CD4-positive, alpha-beta T cell treated with Interleukin-15 for 1 hour (primary cell): ENCODE data around the gene PIK3R3.

Experiments
- DNase-seq: peaks from one replicate; pipeline ENCODE4 v3.0.0-alpha.2; 2020

Gene PIK3R3

DNA sequence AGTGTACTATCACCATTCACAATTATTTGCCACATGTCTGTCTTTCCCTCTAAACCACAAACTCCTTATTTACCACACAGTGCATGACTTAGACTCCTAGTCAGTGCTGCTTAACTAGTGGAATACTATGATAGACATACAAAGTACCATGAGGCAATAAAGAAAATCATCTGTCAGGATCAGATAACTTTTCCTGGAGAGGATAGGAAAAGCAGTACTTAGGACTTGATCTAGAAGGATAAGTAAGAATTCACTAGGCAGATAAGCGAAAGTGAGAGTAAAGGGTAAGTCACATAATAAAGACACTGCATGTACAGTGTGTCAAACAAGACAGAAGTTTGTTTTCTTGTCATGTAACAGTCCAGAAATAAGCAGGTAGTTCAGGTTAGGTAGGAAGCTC lies 21.3 kb upstream of the PIK3R3 start:
- no peak for DNase-seq

GRCh38 chr1:46153228-46153627 lies 20.8 kb upstream of the PIK3R3 start:
- no peak for DNase-seq

DNA sequence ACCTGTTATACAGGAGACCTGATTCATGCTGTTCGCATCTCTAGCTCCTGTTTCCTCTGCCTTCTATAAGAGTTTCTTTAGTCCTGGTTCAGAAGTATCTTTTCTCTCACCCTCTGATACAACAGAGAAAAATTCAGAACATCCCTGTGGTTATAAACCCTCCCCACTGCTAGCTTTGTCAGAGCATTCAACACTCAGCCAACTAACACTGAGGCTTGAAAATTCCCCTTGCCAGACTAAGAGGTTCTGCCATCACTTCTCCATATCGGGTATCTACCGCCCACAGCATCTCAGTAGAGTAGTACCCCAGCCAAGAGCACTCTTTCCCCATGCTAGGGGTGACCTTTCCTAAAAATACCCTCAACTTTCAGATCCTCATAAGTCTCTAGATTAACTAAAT lies 19.6 kb upstream of the PIK3R3 start:
- no peak for DNase-seq

DNA sequence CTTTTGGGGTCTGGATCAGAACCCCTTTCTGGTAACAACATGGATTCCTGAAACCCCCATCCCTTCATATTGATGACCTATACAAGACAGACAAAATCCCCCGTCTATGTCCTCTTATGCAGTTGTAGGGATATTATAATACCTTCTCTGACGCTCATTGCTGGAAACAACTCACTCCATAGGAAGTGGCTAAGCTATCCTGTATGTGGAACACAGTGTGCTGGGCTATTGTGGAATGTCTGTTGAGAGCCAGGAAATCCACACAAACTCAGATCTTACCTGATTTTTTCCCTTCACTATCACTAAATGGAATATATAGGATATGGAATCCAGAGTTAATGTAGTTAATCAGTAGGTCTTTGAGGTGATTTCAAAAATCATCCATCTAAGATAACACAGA lies 17.7 kb upstream of the PIK3R3 start:
- DNase-seq, result no peak

DNA sequence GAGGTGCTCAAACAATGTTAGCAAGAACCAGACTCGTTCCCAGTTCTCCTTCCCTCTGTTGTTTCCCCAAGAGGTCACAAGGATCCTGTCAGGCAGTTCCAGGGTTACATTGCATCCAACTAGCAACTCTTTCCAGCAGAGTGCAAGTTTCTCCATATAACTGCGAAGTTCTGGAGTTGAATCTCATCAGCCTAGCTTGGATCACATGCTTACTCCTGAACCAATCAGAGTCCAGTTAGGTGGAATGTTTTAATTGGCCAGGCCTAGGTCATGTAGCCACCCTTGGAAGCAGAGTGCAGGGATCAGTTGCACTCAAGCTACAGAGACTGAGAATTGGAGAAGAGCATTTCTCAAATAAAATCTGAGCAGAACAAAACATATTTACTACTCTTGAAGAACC lies 15.9 kb upstream of the PIK3R3 start:
- DNase-seq, result no peak

GRCh38 chr1:46137916-46138315 lies 5.5 kb upstream of the PIK3R3 start:
- no peak for DNase-seq

DNA sequence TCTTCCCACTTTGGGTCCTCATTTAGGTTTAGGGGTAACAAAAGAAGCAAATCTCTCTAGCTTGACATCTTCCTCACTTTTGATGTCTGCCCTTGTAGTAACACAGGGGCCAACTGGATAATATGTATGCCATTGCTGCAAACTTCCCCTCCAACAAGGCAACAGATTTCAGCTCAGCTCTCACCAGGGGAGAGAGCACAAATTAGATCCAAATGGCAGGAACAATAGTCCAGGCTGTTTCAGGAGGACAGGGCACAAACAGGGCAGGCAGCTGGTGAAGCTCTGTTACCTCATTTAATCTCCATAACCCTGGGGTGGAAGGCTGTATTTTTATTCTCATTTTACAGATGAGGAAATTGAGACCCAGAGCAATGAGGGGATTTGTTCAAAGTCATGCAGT lies 4.3 kb upstream of the PIK3R3 start:
- no peak for DNase-seq

- DNase-seq, result no peak
Observed at GRCh38 chr1:46134660-46135331, 2.4 kb upstream of the PIK3R3 start.

GRCh38 chr1:46133781-46134350 lies 1.4 kb upstream of the PIK3R3 start:
- DNase-seq, result no peak

DNA sequence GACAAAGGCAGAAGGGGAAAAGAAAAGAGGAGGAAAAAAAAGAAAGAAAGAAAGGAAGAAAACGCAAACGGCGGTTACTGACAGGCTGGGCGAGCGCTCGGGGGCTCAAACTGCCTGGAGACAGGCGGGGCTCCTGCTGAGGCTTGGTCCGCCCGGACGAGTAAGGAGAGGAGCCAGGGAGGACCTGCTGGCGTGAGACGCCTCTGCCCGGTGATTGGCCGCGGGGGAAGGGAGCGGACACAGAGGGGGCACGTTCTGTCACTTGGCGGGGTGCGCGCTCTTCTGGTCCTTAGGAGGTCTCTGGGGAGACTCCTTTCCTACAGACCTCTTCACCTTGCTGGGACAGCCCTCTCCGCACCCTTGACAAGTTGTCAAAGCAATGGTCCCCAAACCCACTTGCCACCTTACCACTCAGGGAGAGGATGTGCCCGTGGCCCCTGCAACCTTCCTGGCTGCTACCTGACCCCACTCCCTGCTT lies 791 bp upstream of the PIK3R3 start:
- DNase-seq, result no peak

- DNase-seq, result no peak
Observed at GRCh38 chr1:46131712-46132528, 509 bp downstream of the PIK3R3 start.

- no peak for DNase-seq
Observed at GRCh38 chr1:46131093-46131492, 1.3 kb downstream of the PIK3R3 start.

GRCh38 chr1:46130606-46131005 lies 1.8 kb downstream of the PIK3R3 start:
- DNase-seq, result no peak

DNA sequence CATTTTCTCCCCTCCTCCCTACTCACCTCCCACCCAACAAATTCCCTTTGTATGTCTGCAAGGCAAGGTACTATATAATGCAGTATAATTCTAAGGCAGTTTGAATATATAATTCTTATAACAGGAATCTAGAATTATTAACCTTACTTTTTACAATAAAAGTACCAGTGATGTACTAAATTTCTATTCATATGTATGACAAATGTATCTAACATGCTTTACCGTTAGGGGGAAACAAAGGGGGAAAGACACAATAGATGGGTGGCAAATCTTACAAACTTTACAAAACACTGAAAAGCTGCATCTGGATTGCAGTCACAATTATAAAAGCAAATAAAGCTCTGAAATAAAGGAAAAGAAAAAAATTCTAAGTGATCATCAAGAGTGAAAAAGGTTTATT lies 2.3 kb downstream of the PIK3R3 start:
- DNase-seq, result no peak

DNA sequence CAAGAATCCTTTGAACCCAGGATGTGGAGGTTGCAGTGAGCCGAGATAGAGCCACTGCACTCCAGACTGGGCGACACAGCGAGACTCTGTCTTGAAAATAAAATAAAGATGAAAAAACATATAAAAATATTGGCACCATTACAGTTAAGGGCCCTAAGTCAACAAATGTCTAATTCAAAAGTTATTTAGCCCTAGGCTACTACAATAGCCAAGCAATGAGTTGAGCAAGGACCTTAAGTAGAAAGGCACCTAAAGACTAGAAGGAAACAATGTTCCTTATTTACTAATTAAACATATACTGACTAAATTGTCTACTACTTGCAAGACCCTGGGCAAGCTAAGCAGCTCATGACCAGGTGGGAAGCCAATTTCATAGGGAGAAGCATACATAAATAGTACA lies 4.1 kb downstream of the PIK3R3 start:
- DNase-seq, result no peak

GRCh38 chr1:46118856-46119255 lies 13.6 kb downstream of the PIK3R3 start:
- no peak for DNase-seq

- no peak for DNase-seq
Observed at GRCh38 chr1:46117810-46118494, 14.5 kb downstream of the PIK3R3 start.

- no peak for DNase-seq
Observed at GRCh38 chr1:46114925-46115603, 17.4 kb downstream of the PIK3R3 start.

DNA sequence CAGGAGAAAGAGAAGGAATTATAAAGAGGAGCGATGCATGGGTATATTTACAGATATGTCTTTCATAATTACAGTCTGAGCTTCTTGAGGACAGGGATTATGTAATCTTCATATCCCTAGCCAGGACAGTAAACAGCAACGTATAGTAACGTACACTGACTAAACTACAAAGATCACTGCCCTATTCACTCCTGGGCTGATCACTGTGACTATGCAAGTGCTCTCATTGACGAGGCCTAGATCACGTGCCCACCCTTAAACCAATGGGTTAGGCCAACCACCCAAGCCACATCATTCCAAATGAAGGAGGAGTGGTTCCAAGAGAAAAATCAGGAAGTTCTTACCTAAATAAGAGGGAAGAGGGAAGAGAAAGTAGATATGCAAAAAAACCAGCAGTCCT lies 18.5 kb downstream of the PIK3R3 start:
- DNase-seq, result no peak

DNA sequence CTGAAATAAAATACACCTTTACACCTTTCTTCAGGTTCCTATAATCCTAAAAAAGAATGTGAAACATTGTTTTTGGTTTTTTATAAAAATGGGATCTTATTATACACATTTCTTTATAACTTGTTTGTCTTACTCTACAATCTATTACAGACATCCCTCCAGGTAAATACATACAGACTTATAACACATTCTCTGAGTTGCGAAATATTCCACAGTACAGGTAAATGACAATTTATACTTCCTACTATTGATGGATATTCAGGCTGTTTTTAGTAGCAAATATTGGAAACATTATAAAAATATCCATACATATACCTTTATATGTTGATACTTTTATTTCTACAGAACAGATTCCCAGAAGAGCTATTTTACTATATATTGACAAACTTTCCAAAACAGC lies 20.3 kb downstream of the PIK3R3 start:
- no peak for DNase-seq

DNA sequence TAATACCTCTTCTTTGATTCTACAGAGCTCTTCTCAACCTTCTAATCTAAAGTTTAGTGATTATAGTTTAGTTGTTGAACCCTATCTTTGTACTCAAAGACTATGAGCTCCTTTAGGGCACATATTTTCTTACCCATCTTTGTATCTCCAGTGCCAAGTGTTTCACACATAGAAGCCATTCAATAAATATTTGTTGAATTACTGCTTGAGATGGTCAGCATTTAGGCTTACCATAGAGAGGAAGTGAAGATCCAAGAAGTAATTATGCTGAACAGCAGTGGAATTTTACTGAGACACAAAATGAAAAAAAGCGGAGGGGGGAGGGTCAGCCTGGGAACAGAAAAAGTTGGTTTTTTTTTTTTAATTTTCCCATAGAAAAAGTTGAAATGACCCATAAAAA lies 21.9 kb downstream of the PIK3R3 start:
- no peak for DNase-seq

DNA sequence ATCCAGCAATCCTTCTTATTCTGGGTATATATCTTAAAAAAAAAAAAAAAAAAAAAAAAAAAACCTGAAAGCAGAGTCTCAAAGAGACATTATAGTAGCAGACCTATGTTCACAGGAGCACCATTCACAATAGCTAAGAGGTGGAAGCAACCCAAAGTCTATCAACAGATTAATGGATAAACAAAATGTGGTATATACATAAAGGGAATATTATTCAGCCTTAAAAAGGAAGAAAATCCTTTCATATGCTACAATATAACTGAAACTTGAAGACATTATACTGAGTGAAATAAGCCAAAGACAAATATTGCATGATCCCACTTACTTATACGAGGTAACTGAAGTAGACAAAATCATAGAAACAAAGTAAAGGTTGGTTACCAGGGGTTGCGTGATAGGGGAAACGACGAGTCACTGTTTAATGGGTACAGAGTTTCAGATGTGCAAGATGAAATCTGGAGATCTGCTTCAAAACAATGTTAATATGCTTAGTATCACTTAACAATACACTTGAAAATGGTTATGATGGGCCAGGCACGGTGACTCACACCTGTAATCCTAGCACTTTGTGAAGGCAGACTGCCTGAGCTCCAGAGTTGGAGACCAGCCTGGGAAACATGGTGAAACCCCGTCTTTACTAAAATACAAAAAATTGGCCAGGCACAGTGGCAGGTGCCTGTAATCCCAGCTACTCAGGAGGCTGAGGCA lies 29.5 kb downstream of the PIK3R3 start:
- DNase-seq, result no peak
